ENCODE results near the gene TBC1D9.

- TF ChIP-seq POLR2A (IDR thresholded peaks at IDR 0.05) (no peak), CTCF (IDR thresholded peaks at IDR 0.05) (no peak)
Measured at GRCh38 chr4:140704964-140705363, 51.2 kb downstream of the TBC1D9 start.

Measured in prostate gland (tissue), 2 donors.